ENCODE data around the gene AWAT2. TPM values are rescaled to one million over a fixed set of nuclear protein-coding genes. Genes with fewer than 3 reads are reported as not detected.

The AWAT2 gene
- total RNA-seq, 1 experiment from 2014 or later, result not detected

- CTCF ChIA-PET, result no interaction called here
- no peaks in the 10 kb centered on the region for H3K27me3 ChIP-seq (ENCODE audit: insufficient read depth, low read depth)
- DNase-seq, result no peak
- no peak overlapping the region for H3K27ac ChIP-seq
- H3K79me2 ChIP-seq (ENCODE audit: low read depth), result no peaks in the 10 kb centered on the region
- no peak overlapping the region for H3K4me2 ChIP-seq
- H3K9me2 ChIP-seq (ENCODE audit: insufficient read depth), result no peaks in the 10 kb centered on the region
- H4K20me1 ChIP-seq (ENCODE audit: insufficient read depth), result no peaks in the 10 kb centered on the region
- no peak overlapping the region for H3K4me3 ChIP-seq
- H2AFZ ChIP-seq, result no peak overlapping the region
- H3K9me3 ChIP-seq (ENCODE audit: insufficient read depth, low read depth), result no peaks in the 10 kb centered on the region
- no TSS peak for BruUV-seq (replicated peaks)
- TF ChIP-seq EZH2 (IDR thresholded peaks at IDR 0.05; ENCODE audit: low read depth) (no peak), CTCF (conservative IDR thresholded peaks at IDR 0.05) (no peak)
- H3K36me3 ChIP-seq (ENCODE audit: low read depth), result no peaks in the 10 kb centered on the region
- intact Hi-C loops (cut with micrococcal nuclease; ENCODE audit: unreplicated experiment), result loop anchor here (5.0 kb wide), 1 partner anchor 228 kb away; the partner anchor contains the start of gene P2RY4
- POLR2A ChIA-PET (ENCODE audit: unreplicated experiment), result no interaction called here
- H3F3A ChIP-seq (ENCODE audit: insufficient read depth, low read depth), result no peaks in the 10 kb centered on the region
- no peaks in the 10 kb centered on the region for H3K4me1 ChIP-seq (replicated peaks; ENCODE audit: insufficient read depth)
Observed at GRCh38 chrX:70034646-70035045, 15.1 kb downstream of the AWAT2 start.

GRCh38 chrX:70033348-70034051 lies 16.2 kb downstream of the AWAT2 start:
- intact Hi-C loops (cut with micrococcal nuclease; ENCODE audit: unreplicated experiment), result loop anchor here (5.0 kb wide), 1 partner anchor 229 kb away; the partner anchor contains the start of gene P2RY4
- no peak overlapping the region for H3K27ac ChIP-seq
- DNase-seq, result peak in 1 of 2 experiments; percentile 9
- no peaks in the 10 kb centered on the region for H3K36me3 ChIP-seq (ENCODE audit: low read depth)
- BruUV-seq (replicated peaks), result no TSS peak
- no peaks in the 10 kb centered on the region for H3K4me1 ChIP-seq (replicated peaks; ENCODE audit: insufficient read depth)
- H3K79me2 ChIP-seq (ENCODE audit: low read depth), result no peaks in the 10 kb centered on the region
- no peaks in the 10 kb centered on the region for H3K9me2 ChIP-seq (ENCODE audit: insufficient read depth)
- ChIA-PET CTCF (no interaction called here), POLR2A (ENCODE audit: unreplicated experiment) (no interaction called here)
- no peaks in the 10 kb centered on the region for H3F3A ChIP-seq (ENCODE audit: insufficient read depth, low read depth)
- no peaks in the 10 kb centered on the region for H3K27me3 ChIP-seq (ENCODE audit: insufficient read depth, low read depth)
- no peaks in the 10 kb centered on the region for H3K9me3 ChIP-seq (ENCODE audit: insufficient read depth, low read depth)
- H2AFZ ChIP-seq, result no peak overlapping the region
- H3K4me2 ChIP-seq, result no peak overlapping the region
- no peaks in the 10 kb centered on the region for H4K20me1 ChIP-seq (ENCODE audit: insufficient read depth)
- TF ChIP-seq CTCF (conservative IDR thresholded peaks at IDR 0.05) (peak; percentile 60; the same call in 1 of the 2 replicates), EZH2 (IDR thresholded peaks at IDR 0.05; ENCODE audit: low read depth) (no peak)
- H3K4me3 ChIP-seq, result no peak overlapping the region

- Histone ChIP-seq H3K27me3 (ENCODE audit: insufficient read depth, low read depth) (no peaks in the 10 kb centered on the region), H3K4me2 (no peak overlapping the region), H3K9me3 (ENCODE audit: insufficient read depth, low read depth) (no peaks in the 10 kb centered on the region), H2AFZ (no peak overlapping the region), H3K79me2 (ENCODE audit: low read depth) (no peaks in the 10 kb centered on the region), H3F3A (ENCODE audit: insufficient read depth, low read depth) (no peaks in the 10 kb centered on the region), H3K36me3 (ENCODE audit: low read depth) (no peaks in the 10 kb centered on the region), H3K9me2 (ENCODE audit: insufficient read depth) (no peaks in the 10 kb centered on the region), H4K20me1 (ENCODE audit: insufficient read depth) (no peaks in the 10 kb centered on the region), H3K27ac (no peak overlapping the region), H3K4me3 (no peak overlapping the region), H3K4me1 (replicated peaks; ENCODE audit: insufficient read depth) (no peaks in the 10 kb centered on the region)
- TF ChIP-seq EZH2 (IDR thresholded peaks at IDR 0.05; ENCODE audit: low read depth), result no peak
- TF ChIP-seq CTCF (conservative IDR thresholded peaks at IDR 0.05), result no peak
- intact Hi-C loops (cut with micrococcal nuclease; ENCODE audit: unreplicated experiment), result loop anchor here (5.0 kb wide), 1 partner anchor 230 kb away; the partner anchor contains the start of gene P2RY4
- ChIA-PET POLR2A (ENCODE audit: unreplicated experiment) (no interaction called here), CTCF (no interaction called here)
- BruUV-seq (replicated peaks), result no TSS peak
- DNase-seq, result no peak
Observed at GRCh38 chrX:70032792-70033191, 16.9 kb downstream of the AWAT2 start.
